ENCODE data around the gene ADAT3. TPM values are rescaled to one million over a fixed set of nuclear protein-coding genes. Genes with fewer than 3 reads are reported as not detected.

Gene ADAT3
- total RNA-seq, 1 donor: 4.2 TPM

DNA sequence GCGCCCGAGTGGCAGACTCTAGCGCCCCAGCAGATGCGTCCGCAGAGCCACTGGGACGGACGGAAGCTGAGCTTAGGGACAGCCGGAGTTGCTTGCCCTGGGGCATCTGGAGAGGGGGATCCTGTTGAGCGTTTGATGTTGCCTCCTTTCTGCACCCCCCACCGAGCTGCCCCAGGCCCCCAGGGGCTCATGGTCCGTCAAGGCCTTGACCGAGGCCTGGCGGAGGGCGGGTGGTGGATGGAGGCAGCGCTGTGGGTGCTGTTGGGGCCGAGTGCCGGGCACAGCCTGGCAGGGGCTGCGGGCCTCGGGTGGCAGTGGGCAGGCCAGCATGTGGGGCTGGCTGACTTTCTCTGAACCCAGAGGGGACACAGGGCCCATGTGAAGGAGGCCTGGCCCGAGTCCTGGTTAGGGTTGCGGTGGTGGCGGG, 38.5 kb downstream of the ADAT3 start:
- TF ChIP-seq, protein P1, sequence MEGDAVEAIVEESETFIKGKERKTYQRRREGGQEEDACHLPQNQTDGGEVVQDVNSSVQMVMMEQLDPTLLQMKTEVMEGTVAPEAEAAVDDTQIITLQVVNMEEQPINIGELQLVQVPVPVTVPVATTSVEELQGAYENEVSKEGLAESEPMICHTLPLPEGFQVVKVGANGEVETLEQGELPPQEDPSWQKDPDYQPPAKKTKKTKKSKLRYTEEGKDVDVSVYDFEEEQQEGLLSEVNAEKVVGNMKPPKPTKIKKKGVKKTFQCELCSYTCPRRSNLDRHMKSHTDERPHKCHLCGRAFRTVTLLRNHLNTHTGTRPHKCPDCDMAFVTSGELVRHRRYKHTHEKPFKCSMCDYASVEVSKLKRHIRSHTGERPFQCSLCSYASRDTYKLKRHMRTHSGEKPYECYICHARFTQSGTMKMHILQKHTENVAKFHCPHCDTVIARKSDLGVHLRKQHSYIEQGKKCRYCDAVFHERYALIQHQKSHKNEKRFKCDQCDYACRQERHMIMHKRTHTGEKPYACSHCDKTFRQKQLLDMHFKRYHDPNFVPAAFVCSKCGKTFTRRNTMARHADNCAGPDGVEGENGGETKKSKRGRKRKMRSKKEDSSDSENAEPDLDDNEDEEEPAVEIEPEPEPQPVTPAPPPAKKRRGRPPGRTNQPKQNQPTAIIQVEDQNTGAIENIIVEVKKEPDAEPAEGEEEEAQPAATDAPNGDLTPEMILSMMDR (IDR thresholded peaks at IDR 0.05; ENCODE audit: insufficient read depth, low read length): no peak
- no peak for DNase-seq (ENCODE audit: low read depth)
- H3K4me3 ChIP-seq (ENCODE audit: low read depth, low read length): no peak overlapping the region

DNA sequence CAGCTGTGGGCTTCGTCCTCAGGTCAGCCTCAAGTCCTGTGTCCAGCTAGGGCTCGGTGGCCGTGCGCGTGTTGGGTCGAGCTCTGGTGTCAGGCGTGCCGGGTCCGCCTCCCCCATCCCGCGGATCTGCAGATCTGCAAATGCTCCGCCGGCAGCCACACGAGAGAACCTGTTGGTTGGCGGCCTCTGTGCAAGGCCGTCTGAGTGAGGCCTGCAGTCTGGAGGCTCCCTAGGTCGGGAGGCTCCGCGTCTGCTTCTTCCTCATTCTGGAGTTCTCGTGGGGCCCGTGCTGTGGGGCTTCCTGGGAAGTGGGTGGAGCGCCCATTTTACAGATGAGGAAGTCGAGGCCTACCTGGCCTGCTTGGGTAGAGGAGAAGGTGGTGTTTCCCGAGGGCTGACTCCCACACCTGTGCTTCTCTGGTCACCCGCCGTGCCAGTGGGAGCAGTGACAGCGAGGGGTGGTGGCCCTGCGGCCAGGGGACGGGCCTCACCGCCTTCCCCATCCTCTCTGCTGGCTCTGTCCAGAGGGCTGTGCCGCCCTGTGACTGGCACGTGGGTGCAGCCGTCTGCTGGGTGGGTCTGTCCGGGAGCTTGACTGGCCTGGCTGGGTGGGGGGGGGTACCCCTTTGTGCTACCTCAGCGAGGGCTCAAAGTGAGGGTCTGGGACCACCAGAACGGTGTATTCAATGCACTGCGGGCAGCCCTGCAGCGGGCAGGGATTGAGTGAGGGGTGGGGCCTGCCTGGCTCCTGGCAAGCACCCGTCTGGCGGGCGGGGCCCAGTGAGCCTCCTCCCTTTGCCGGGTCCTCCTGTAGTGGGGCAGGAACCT, 39.1 kb downstream of the ADAT3 start:
- DNase-seq (ENCODE audit: low read depth): no peak
- no peak overlapping the region for H3K4me3 ChIP-seq (ENCODE audit: low read depth, low read length)
- TF ChIP-seq, protein P1 (IDR thresholded peaks at IDR 0.05; ENCODE audit: insufficient read depth, low read length): no peak

DNA sequence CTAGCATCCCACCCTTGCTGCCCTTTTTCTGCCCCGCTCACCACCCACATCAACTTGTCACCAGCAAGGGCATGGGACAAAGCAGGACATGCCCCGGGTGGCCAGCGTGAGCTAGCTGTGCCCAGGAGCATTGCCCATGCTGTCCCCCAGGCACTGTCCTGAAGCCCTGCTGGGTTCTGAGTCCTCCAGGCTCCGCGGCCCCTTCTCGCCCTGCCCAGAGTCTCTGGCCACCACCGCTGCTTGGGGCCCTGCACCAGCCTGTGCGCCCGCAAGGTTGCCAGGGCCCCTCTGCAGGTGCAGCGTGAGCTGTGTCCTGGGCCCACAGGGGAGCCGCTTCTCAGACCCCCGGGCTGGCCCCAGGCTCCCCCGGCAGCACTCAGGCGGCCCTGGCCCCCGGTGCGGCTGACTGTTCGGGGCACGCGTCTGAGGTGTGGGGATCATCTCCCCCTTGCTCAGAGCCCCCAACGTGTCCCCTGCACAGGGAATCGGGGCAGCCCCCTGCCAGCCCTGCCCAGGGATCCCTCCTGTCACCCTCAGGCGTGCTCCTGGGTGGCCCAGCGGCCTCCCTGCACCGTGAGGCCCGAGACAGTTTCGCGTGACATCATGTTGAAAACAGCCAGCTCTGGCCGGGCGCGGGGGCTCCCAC, 39.8 kb downstream of the ADAT3 start:
- H3K4me3 ChIP-seq (ENCODE audit: low read depth, low read length): no peak overlapping the region
- DNase-seq (ENCODE audit: low read depth): no peak
- TF ChIP-seq, protein P1 (IDR thresholded peaks at IDR 0.05; ENCODE audit: insufficient read depth, low read length): no peak

DNA sequence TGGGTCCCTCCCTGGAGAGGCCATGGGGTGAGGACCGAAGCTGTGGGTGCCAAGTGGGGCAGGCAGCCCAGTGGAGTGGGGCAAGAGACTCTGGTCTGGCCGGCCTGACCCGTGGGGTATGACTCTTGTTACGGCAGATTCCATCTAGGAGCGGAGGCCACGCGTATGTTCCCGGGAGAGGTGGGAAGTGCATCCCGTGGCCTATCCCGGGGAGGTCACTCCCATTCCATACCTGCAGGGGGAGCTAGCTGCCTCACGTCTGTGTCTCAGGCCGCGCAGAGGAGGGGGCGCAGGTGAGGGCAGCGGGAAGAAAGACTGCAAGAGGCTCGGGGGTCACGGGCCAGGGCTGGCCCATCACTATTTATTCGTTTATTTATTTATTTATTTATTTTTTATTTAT, 40.7 kb downstream of the ADAT3 start:
- DNase-seq (ENCODE audit: low read depth): no peak
- TF ChIP-seq, protein P1 (IDR thresholded peaks at IDR 0.05; ENCODE audit: insufficient read depth, low read length): peak; percentile 55

DNA sequence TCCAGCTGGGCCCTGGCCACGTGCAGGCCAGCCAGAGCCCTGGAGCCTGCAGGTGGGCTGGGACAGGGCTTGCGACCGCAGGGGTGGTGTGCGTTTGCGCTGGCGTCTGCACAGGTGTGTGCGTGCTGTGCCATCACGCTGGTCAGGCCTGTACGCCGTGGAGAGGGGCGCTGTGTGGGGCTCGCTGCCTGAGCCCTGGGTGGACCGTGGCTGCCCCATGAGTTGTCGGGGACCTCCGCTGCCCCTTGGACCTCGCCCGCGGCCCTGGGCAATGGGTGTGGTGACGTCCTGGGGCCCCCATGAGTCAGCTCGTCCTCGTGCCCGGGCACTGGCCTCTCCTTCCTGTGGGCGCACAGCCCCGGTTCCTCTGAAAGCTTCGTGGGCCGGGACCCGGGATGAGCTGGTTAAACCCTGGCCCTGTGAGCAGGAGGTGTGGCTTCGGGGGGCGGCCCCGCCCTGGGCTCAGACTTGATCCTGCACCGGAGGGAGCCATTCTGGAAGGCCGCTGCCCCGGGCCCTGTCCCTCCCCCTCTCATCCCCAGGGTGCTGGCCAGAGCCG, 42.5 kb downstream of the ADAT3 start:
- no peak for DNase-seq (ENCODE audit: low read depth)
- TF ChIP-seq, protein P1 (IDR thresholded peaks at IDR 0.05; ENCODE audit: insufficient read depth, low read length): no peak
- H3K4me3 ChIP-seq (ENCODE audit: low read depth, low read length): no peak overlapping the region

More for the DNA sequence above, 40.7 kb downstream of the ADAT3 start:
- H3K4me3 ChIP-seq (ENCODE audit: low read depth, low read length): no peak overlapping the region

DNA sequence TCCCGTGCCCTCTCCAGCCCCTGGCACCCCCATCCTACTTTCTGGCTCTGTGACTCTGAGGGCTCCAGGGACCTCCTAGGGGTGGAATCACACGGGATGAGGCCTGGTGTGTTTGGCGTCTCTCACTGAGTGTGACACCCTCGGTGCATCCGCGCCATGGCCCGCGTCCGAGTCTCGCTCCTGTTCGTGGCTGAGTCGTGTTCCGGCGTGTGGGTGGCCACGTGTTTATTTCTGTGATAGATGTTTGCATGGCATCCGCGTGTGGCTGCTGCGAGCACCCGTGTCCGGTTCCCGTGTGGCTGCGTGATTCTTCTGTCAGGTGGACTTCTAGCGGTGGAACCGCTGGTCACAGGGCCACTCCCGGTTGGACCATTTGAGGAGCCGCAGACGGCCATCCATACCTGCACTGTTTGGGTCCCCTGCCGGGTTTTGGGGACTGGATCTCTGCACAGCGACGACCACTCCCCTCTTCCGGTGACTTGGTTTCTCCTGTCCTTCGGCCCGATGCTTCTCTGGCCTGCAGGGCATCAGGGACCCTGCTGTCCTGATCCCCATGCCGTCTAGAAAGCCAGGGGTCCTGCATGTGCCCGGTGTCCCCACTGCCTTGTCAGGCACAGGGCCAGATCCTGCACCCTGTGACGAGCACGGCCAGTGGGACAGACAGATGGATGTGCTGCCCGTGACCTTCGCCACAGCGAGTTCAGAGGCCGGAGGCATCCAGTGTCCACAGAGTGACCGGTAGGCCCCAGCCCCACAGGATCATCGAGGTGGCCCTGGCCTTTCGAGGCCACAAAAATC, 44.3 kb downstream of the ADAT3 start:
- no peak for DNase-seq (ENCODE audit: low read depth)
- TF ChIP-seq, protein P1 (IDR thresholded peaks at IDR 0.05; ENCODE audit: insufficient read depth, low read length): no peak
- no peak overlapping the region for H3K4me3 ChIP-seq (ENCODE audit: low read depth, low read length)

Measured in fibroblast of the aortic adventitia (primary cell).